Skeletal muscle satellite cell (primary cell): ENCODE measurements around the gene TNFAIP6. TPM values are rescaled to one million over a fixed set of nuclear protein-coding genes. Genes with fewer than 3 reads are reported as not detected.
"Not testable (repeated sequence)": the region's sequence is repeated elsewhere in the genome, so short reads cannot be mapped to it uniquely, and the experiment has no call there.

Source experiments
- H3K27me3 ChIP-seq: 2 replicates; pipeline ENCODE4 v1.7.0; 2013; ENCODE audit warnings: low read length; ENCODE audit not compliant: control insufficient read depth, insufficient read depth
- H3K36me3 ChIP-seq: 2 replicates; pipeline ENCODE4 v1.7.0; 2013; ENCODE audit warnings: mild to moderate bottlenecking, control low read depth, low read length; ENCODE audit not compliant: insufficient read depth
- H3K4me1 ChIP-seq: 2 replicates; pipeline ENCODE4 v1.7.0; 2013; ENCODE audit warnings: low read length; ENCODE audit not compliant: control insufficient read depth, insufficient read depth
- H3K4me2 ChIP-seq: 2 replicates; pipeline ENCODE4 v1.7.0; 2013; ENCODE audit warnings: mild to moderate bottlenecking, low read length
- H3K4me3 ChIP-seq: 2 replicates; pipeline ENCODE4 v1.7.0; 2013; ENCODE audit warnings: low read length
- H3K9ac ChIP-seq: 2 replicates; pipeline ENCODE4 v1.7.0; 2013; ENCODE audit warnings: mild to moderate bottlenecking, low read depth, low read length, moderate library complexity
- H3K9me3 ChIP-seq: replicated peaks from 2 replicates; pipeline ENCODE4 v1.7.0; 2013; ENCODE audit warnings: mild to moderate bottlenecking, control low read depth, low read length
- total RNA-seq: library from RNA; depleted of rRNA; stranded (reverse); fragments of >200 nt; gene quantifications from 2 replicates; pipeline ENCODE4 v1.2.3, GENCODE V29; 2012; rRNA removed

The TNFAIP6 gene, protein sequence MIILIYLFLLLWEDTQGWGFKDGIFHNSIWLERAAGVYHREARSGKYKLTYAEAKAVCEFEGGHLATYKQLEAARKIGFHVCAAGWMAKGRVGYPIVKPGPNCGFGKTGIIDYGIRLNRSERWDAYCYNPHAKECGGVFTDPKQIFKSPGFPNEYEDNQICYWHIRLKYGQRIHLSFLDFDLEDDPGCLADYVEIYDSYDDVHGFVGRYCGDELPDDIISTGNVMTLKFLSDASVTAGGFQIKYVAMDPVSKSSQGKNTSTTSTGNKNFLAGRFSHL
- 15.5 and 19.7 TPM in 2 replicates for total RNA-seq

DNA sequence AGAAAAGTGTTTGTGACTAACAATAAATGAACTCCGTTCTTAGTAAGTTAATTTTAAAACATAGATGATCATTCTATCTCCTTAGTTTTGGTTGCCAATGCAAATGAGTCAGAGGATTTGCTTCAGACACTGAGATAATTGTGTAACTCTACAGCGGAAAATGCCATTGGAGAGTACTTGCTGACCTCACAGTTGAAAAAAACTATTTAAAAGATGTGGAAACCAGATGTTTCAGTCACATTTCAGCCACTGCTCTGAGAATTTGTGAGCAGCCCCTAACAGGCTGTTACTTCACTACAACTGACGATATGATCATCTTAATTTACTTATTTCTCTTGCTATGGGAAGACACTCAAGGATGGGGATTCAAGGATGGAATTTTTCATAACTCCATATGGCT lies at the start of gene TNFAIP6:
TNFAIP6 (plus strand) TSS at position 234 of the 400 bp plus-strand sequence; CDS start at position 309, 75 bp downstream.
- Histone ChIP-seq H3K36me3 (no peaks in the 10 kb centered on the region), H3K4me3 (peak within 1 kb of the TSS; percentile 43), H3K9ac (peak within 1 kb of the TSS; percentile 36), H3K4me2 (peak within 1 kb of the TSS; percentile 73), H3K27me3 (no peaks in the 10 kb centered on the region), H3K9me3 (no peaks in the 10 kb centered on the region), H3K4me1 (peaks cover 13% of the 10 kb centered on the region)

DNA sequence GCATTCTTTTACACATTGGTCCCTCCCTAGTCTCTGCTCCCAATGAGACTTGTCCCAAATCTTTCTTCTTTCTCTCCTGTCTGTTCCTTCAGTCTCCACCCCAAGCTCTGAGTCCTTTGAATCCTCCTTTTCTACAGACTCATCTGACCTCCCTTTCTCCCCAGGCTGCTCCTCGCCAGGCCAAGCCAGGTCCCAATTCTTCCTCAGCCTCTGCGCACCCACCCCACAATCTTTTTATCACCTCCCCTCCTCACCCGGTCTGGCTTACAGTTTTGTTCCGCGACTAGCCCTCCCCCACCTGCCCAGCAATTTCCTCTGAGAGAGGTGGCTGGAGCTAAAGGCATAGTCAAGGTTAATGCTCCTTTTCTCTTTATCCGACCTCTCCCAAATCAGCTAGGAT lies 47.1 kb upstream of the TNFAIP6 start:
- H3K9me3 ChIP-seq, H3K9ac ChIP-seq, H3K27me3 ChIP-seq, H3K4me2 ChIP-seq, H3K4me3 ChIP-seq, H3K36me3 ChIP-seq: not testable (repeated sequence)
- H3K4me1 ChIP-seq = peaks cover 10% of the 10 kb centered on the region

DNA sequence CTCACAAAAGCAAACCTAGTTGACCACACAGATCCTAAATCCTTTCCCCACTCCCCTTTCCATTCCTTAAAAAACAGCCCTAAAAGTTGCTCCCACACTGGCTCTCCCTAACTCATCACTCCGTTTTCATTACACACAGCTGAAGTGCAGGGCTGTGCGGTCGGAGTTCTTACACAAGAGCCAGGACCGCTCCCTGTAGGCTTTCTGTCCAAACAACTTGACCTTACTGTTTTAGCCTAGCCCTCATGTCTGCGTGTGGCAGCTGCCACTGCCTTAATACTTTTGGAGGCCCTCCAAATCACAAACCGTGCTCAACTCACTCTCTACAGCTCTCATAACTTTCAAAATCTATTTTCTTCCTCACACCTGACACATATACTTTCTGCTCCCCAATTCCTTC lies 45.0 kb upstream of the TNFAIP6 start:
- peaks cover 13% of the 10 kb centered on the region for H3K4me1 ChIP-seq
- not testable (repeated sequence) for H3K4me2 ChIP-seq, H3K9ac ChIP-seq, H3K4me3 ChIP-seq, H3K9me3 ChIP-seq, H3K36me3 ChIP-seq, H3K27me3 ChIP-seq

DNA sequence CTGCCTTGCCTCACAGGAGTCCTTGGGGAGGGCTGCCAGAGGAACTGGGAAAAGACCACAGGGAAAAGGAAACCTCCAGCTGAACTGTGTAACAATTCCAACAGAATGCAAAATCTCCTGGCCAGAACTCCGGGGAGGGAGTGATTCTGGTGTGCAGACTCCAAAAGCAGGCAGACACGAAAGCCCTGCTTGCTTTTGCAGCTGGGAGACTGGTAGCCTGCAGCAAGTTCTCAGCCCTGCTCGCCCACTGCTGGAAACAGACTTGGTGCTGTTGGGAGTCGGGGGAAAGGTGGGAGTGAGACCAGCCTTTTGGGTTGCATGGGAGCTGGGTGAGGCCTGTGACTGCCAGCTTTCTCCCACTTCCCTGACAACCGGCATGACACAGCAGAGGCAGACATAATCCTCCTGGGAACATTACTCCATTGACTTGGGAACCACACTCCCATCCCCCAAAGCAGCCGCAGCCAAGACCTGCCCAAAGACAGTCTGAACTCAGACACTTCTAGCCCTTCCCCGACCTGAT lies 42.0 kb upstream of the TNFAIP6 start:
- H3K9ac ChIP-seq = peak overlapping the region; percentile 55
- H3K27me3 ChIP-seq = no peaks in the 10 kb centered on the region
- H3K4me3 ChIP-seq = peak overlapping the region; percentile 40
- H3K9me3 ChIP-seq = no peaks in the 10 kb centered on the region
- H3K4me1 ChIP-seq = peaks cover 13% of the 10 kb centered on the region
- no peaks in the 10 kb centered on the region for H3K36me3 ChIP-seq
- peak overlapping the region; percentile 66 for H3K4me2 ChIP-seq

DNA sequence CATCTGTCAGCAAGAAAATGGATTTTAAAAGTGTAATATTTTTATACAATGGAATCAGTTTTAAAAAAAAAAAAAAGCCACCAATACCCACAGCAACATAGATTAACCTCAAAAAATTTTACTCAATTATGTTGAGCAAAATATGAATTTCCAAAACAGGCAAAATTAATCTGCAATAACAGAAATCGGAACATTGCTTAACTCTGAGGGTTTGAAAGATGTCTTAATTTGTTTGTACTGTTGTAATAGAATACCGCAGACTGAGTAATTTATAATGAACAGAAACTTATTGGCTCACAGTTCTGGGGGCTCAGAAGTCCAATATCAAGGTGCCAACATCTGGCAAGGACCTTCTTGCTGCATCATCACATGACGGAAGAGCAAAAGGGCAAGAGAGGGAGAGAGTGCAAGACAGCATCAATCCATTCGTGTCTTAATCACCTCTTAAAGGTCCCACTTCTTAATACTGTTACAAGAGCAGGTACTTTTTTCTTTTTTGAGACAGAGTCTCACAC lies 31.8 kb upstream of the TNFAIP6 start:
- no peaks in the 10 kb centered on the region for H3K9me3 ChIP-seq
- H3K36me3 ChIP-seq = no peaks in the 10 kb centered on the region
- H3K27me3 ChIP-seq = no peaks in the 10 kb centered on the region
- no peak overlapping the region for H3K9ac ChIP-seq
- H3K4me3 ChIP-seq = no peak overlapping the region
- H3K4me2 ChIP-seq = no peak overlapping the region
- peaks cover 8% of the 10 kb centered on the region for H3K4me1 ChIP-seq

DNA sequence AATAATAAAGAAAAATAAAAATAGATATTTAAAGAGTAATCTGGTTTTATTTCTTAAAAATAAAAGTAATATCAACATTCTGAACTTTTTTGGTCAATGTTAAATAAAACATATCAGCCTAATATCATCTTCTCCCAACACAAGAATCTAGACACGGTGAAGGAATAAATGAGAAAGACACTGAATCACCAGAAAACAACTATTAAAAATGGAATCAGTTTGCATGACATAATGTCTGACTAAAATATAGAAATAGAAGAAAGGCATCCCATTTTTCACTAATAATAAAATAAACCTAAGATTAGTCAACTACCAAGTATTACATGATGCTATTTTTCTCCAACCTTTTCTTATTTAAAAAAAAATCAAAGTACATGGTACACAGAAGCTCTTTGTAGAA lies 30.8 kb upstream of the TNFAIP6 start:
- Histone ChIP-seq H3K4me3 (no peak overlapping the region), H3K4me1 (peaks cover 8% of the 10 kb centered on the region), H3K27me3 (no peaks in the 10 kb centered on the region), H3K36me3 (no peaks in the 10 kb centered on the region), H3K9me3 (no peaks in the 10 kb centered on the region), H3K4me2 (no peak overlapping the region), H3K9ac (no peak overlapping the region)

DNA sequence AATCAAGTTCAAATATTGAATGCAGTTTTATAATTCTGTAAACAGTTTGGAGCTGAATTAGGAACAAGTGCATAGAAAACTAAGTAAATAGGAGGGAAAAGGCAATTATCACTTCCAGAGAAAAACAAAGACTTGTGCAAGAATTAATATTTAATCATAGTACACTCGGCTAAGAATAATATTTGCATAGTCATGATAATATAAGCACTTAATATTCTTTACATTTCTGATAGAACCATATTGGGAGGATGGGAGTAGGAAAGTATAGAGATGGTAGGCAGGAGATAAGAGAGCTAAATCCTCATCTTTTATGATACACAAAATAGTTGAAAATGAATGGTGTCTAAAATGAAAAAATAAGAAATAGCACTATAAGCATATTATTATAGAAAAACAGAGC lies 27.4 kb upstream of the TNFAIP6 start:
- Histone ChIP-seq H3K4me1 (peaks cover 19% of the 10 kb centered on the region), H3K9ac (no peak overlapping the region), H3K9me3 (no peaks in the 10 kb centered on the region), H3K4me2 (no peak overlapping the region), H3K4me3 (no peak overlapping the region), H3K36me3 (no peaks in the 10 kb centered on the region), H3K27me3 (no peaks in the 10 kb centered on the region)

DNA sequence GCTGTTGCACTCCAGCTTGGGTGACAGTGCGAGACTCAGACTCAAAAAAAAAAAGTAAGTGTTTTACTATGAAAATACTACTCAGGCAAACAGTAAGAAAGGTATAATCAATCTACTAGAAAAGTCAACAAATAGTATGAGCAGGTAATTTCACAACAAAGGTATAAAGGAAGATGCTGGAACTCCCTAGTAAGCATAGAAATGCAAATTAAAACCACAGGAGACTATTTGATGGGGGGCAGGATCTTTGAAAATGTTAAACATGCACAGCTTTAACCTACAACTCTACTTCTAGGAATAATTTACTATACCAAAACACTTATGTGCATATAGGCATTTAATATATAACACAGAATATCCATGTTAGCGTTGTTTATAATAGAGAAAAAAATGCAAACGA lies 24.3 kb upstream of the TNFAIP6 start:
- Histone ChIP-seq H3K4me2 (no peak overlapping the region), H3K4me1 (peaks cover 20% of the 10 kb centered on the region), H3K36me3 (no peaks in the 10 kb centered on the region), H3K4me3 (no peak overlapping the region), H3K27me3 (no peaks in the 10 kb centered on the region), H3K9me3 (no peaks in the 10 kb centered on the region), H3K9ac (no peak overlapping the region)

DNA sequence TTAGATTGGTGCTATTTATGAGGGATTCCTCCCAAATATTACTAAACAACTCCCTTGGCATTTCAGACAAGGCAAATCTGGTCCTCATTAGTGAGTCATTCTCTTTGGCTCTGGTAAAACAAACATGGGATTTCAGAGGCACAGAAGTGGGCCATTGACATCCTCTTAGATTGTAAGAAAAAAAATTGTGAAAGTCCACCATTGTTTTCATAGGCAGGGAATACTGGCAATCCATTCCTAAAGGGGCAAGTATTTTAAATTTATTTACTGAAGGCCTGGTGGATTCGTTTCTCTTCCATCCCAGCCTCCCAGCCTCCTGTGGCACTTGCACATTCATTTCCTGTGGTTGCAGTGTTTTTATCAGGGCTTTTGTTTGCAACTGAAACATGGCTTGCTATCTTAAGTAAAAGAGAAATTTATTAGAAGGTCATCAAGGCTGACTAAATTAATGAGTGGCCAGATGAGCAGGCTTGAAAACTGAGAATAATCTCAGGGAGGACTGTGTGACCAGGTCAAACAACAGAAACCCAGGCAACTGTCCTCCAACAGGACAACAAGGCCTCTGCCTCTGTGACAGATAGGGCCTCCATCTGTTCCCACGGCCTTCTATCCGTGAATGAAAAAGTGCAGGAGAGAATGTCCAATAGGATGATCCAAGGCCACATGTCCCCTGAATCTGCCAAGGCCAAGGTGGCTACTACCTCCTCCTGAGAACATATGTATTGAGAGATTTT lies 23.1 kb upstream of the TNFAIP6 start:
- H3K9me3 ChIP-seq = no peaks in the 10 kb centered on the region
- no peaks in the 10 kb centered on the region for H3K36me3 ChIP-seq
- peaks cover 27% of the 10 kb centered on the region for H3K4me1 ChIP-seq
- H3K4me2 ChIP-seq = peak overlapping the region; percentile 42
- no peak overlapping the region for H3K4me3 ChIP-seq
- no peaks in the 10 kb centered on the region for H3K27me3 ChIP-seq
- no peak overlapping the region for H3K9ac ChIP-seq

DNA sequence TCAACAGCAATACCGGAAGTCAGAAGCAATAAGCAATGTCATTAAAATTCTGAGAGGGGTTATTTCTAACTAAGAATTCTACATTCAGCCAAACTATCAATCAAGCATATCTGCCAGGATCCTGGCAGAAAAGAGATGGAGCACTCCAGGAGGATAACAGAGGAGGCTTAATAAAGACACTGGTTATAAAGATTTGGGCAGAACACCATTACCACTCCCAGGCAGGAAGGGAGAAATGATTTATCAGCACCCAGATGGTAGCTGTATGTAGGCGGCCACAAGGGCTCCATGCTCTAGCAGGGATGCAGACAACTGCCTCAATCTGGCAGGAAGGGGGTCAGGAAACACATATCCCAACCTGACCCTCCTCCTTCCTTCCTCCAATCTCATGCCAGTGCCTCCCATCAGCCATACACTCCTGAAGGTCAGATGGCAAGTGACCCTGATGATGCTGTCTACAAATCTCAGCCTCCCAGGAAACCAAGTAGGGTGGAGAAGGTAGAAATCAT lies 20.5 kb upstream of the TNFAIP6 start:
- Histone ChIP-seq H3K4me3 (no peak overlapping the region), H3K4me2 (no peak overlapping the region), H3K27me3 (no peaks in the 10 kb centered on the region), H3K4me1 (peaks cover 29% of the 10 kb centered on the region), H3K36me3 (no peaks in the 10 kb centered on the region), H3K9ac (no peak overlapping the region), H3K9me3 (no peaks in the 10 kb centered on the region)

DNA sequence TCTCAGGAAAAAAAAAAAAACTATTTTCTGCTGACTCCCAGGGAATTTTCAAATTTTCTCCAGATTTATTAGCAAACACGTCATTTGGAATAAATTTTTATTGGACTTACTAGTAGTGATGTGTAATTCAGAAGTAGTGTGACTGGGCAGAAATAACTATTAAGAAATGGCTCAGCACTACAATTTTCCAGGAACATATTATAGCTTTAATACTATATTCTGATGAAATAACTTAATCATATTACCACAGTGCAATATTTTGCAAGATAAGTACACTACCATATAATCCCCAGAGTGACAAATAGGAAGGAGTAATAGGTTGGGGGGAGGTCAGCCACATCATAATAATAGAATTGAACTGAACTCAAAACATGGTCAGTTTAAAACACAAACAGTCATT lies 19.7 kb upstream of the TNFAIP6 start:
- Histone ChIP-seq H3K4me1 (peaks cover 29% of the 10 kb centered on the region), H3K4me3 (no peak overlapping the region), H3K4me2 (no peak overlapping the region), H3K36me3 (no peaks in the 10 kb centered on the region), H3K9ac (no peak overlapping the region), H3K9me3 (no peaks in the 10 kb centered on the region), H3K27me3 (no peaks in the 10 kb centered on the region)
